CD4-positive, alpha-beta T cell treated with Interleukin-4 for 1 hour (primary cell): Measurements from ENCODE around the gene ERMP1.
"Not testable (repeated sequence)": the region's sequence is repeated elsewhere in the genome, so short reads cannot be mapped to it uniquely, and the experiment has no call there.

Source experiments
- DNase-seq, 2 donors: peaks; one replicate each; pipeline ENCODE4 v3.0.0-alpha.2; 2020 to 2022

Gene ERMP1

GRCh38 chr9:5815461-5815860 lies 17.5 kb downstream of the ERMP1 start:
- no peak for DNase-seq

- DNase-seq = no peak
Measured at GRCh38 chr9:5813824-5814223, 19.1 kb downstream of the ERMP1 start.

GRCh38 chr9:5811751-5812150 lies 21.2 kb downstream of the ERMP1 start:
- DNase-seq = no peak

DNA sequence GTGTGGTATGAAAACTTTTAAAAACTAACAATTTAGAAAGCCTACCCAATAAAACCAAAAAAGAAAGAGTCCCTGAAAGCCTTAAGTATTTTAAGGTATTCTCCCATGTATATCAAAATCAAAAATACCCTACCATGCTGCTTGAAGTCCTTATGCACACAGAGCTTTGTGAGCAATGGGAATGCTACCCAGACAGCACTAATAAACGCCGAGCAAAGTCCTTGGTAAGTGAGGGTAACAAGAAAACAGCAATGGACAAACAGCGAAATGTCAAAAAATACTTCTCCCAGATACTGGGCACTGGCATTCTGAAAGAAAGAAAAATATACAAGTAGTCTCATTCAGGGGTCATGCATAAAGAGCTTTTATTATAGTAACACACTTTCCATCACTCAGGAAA lies 27.4 kb downstream of the ERMP1 start:
- DNase-seq = no peak

DNA sequence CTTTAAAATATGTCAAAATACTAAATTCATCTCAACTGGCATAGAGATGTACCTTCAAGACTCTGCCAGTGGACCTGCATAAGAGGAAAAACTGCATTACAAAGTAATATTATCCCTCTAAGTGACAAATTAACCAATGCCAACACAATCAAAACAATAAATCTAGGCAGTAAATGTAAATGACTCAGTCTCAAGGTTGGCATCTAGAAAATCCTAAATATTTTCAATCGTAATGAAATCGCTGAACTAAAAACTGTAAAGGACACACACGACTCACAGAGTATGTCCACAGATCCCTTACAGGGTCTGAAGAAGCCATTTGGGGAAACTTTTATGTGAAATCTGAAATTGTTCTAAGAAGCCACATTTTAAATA lies 31.2 kb downstream of the ERMP1 start:
- DNase-seq = no peak

DNA sequence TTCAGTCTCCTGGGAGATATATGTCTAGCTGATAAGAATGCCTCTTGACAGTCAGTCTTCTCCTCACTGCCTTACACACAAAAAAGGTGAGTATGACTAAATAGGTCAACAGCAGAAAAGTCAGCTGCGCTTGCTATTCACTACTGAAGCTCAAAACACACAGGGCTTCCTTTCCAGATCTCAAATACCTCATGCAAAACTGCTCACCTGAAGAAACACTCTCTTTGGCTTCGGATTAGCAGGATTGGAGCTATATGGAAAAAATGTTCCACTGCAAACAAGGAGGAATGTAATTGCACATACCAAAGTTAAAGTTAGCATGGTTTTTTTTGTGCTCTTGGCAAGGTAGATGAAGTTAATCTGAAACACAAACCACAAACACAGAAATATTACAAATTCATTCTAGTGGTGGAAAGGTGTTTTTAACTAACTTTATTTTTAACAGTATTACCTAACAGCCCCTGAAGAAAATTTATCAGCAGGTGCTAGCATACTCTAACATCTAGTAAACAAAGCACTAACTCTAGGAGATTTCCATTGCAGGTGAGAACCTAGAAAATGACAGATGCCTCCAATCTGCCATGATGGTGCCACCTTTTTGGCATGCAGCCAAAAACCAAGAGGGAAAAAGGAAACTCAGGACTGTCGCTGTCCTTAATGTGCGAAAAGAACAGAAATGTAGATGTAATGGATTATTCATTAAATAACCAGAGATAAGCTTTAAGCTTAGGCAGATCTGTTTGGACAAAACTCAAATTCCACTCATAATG lies 31.8 kb downstream of the ERMP1 start:
- DNase-seq = no peak

GRCh38 chr9:5800378-5800777 lies 32.5 kb downstream of the ERMP1 start:
- DNase-seq = not testable (repeated sequence)

DNA sequence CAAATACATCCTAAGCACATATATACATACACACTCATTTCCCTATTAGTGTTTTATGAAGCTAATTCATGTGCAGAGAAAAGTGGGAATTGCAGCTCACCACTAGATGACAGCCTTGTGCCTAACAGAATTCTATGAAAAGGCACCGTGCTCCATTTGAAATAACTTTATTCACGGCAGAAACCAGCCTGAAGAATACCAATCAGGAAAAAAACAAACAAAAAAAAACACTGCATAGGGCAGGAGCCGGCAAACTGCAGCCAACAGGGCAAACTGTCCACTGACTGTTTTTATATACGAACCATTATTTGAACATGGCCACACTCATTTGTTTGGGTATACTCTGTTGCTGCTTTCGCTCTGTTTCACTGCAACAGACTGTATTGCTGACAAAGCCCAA lies 33.6 kb downstream of the ERMP1 start:
- peak in 1 of 2 donors; percentile 12 for DNase-seq

- no peak for DNase-seq
Measured at GRCh38 chr9:5798581-5798980, 34.3 kb downstream of the ERMP1 start.

DNA sequence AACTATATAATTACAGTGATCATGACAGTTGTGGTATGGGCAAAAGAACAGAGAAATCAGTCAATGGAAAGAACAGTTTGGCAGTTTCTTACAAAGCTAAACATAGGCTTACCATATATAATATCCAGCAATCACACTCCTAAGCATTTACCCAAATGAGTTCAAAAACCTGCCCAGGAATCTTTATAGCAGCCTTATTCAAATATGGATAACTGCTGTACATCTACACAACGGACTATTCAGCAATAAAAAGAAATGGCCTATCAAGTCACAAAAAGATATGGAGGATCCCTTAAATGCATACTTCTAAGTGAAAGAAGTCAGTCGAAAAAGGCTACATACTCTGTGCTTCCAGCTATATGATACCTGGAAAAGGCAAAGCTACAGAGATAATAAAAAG lies 36.6 kb downstream of the ERMP1 start:
- DNase-seq = no peak

GRCh38 chr9:5793812-5794211 lies 39.1 kb downstream of the ERMP1 start:
- DNase-seq = peak in 1 of 2 donors; percentile 6

- no peak for DNase-seq
Measured at GRCh38 chr9:5791870-5792269, 41.0 kb downstream of the ERMP1 start.

- DNase-seq = no peak
Measured at GRCh38 chr9:5790923-5791322, 42.0 kb downstream of the ERMP1 start.

- no peak for DNase-seq
Measured at GRCh38 chr9:5789489-5789888, 43.4 kb downstream of the ERMP1 start.

DNA sequence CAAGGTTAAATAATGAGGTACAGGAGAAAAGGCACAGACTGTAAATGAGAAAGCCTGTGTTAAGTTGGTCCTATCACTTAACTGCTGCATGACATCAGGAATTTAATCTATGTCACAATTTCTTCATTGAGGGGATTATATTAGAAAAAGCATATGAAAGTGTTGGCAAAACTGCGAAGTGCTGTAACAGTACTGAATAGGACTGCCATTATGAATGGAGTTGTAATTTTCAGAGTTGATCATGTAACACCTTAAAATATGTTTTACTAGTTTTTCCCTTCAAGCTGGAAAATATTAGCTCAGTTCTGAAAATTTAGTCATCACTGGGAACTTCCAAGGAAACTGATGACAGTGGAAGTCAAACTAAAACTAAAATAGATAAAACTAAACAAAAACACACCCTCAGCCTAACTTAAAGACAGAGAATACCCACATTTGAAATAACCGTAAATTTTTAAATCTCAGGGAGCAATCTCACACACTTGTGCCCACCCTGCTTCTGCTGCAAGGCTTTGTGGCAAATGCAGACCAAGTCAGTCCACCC lies 45.1 kb downstream of the ERMP1 start:
- DNase-seq = no peak

DNA sequence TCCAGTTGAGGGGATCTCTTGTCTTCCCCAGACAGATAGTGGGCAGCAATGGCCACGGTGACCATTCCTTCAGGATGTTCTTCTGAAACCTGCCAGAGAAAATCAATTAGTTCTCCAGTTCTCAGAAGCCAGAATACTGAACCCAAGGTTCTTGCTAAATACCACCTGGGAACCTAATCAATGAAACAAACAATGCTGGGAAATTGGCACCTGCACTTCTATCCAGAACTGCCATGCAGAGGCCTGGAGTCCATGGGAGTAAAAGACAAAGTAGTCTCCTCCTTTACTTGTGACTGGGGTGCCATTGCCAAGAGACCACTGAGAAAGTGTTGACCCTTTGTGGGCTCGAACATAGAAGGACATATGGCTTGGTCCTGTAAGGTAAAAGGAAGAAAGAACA lies 45.7 kb downstream of the ERMP1 start:
- DNase-seq = no peak

DNA sequence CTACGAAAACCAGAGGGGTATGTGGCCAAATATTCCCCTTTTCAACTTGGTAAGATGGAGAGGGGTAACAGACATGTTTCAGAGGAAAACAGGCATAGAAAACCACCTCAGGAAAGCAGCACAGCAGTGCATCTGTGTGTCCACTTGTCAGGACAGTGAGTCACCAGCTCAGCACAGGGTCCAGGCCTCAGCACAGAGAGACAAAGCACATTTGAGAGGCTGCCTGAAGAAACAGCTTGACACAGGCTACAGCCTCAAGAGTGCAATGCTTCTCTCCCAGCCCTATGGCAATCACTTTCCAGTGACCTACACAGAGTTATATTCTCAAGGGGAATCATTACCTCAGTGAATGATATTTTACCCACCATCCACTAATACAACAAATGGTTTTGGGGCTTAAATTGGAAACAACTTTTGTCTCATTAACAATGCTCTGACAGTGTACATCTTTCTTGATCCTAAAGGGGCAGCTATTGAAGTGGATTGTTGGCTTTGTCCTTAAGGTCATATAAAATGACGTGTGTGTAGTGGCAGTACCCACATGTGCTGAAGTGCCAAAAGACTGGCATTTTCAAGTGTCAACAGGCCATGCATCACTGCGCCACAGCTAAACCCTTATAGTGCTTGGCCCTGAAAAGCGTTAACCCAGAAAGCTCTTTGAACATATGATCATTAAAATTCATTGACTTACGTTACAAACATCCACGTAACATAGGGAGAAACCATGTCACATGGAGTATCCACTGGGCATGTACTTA lies 46.4 kb downstream of the ERMP1 start:
- no peak for DNase-seq

DNA sequence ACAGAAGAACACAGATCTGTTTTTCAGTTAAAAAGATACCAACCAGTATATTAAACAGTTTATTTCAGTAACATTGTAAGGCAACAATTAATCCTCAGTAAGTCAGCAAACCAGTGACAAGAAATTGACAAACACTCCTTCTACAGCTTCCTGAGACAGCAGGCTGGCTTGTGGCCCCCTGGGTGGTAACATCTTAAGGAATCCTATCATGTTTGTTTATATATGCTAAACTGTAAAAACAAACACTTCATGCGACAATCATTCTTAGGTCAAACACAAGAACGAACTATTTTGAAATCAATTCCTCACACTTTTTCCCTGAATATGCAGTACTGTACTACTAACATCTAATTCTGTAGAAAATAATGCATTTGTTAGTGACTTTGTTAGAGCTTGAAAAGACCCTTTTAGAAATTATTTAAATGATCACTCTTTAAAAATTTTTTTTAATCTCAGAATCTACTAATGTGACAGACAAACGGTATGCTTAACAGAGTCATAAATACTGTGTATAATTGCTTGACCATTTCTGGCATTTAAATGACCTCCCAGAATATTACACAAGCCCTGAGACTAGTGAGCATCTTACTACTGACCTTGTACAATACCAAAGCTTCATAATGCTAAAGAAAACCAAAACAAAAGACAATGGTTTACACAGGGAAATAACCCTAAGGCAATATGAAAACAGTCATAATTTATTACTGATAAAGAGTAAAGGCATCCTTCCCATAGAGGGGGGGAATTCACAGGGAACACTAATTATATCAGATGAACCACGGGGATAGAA lies 48.2 kb downstream of the ERMP1 start:
- no peak for DNase-seq

- no peak for DNase-seq
Measured at GRCh38 chr9:5783982-5784381, 48.9 kb downstream of the ERMP1 start.

- DNase-seq = not testable (repeated sequence)
Measured at GRCh38 chr9:5783420-5783819, 49.5 kb downstream of the ERMP1 start.

DNA sequence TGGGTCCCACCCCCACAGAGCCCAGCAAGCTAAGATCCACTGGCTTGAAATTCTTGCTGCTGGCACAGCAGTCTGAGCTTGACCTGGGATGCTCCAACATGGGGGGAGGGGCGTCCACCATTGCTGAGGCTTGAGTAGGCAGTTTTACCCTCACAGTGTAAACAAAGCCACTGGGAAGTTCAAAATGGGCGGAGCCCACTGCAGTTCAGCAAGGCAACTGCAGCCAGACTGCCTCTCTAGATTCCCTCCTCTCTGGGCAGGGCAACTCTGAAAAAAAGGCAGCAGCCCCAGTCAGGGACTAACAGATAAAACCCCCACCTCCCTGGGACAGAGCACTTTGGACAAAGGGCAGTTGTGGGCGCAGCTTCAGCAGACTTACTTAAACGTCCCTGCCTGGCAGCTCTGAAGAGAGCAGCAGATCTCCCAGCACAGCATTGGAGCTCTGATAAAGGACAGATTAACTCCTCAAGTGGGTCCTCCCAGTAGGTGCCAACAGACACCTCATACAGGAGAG lies 53.2 kb downstream of the ERMP1 start:
- DNase-seq = not testable (repeated sequence)

GRCh38 chr9:5778805-5779204 lies 54.1 kb downstream of the ERMP1 start:
- no peak for DNase-seq
